Mucosa of descending colon (tissue), 3 donors: Measurements from ENCODE around the gene CDK2AP2. TPM values are rescaled to one million over a fixed set of nuclear protein-coding genes. Genes with fewer than 3 reads are reported as not detected.

Source experiments
- ATAC-seq: fragments of 200-7000 bp; cut with Tn5 transposase; one replicate; pipeline ENCODE4 v1.9.1; 2020; ENCODE audit warnings: mild to moderate bottlenecking, moderate library complexity
- DNase-seq, 3 donors: peaks; one replicate each; pipeline ENCODE4 v3.0.0-alpha.2; 2020
- H3K36me3 ChIP-seq: fragments of 200-600 bp; one replicate; pipeline ENCODE4 v1.8.0; 2021; ENCODE audit warnings: low read depth, mild to moderate bottlenecking
- H3K4me1 ChIP-seq: fragments of 200-600 bp; one replicate; pipeline ENCODE4 v1.8.0; 2021; ENCODE audit warnings: low read depth, mild to moderate bottlenecking
- H3K4me3 ChIP-seq: fragments of 200-600 bp; one replicate; pipeline ENCODE4 v1.8.0; 2021; ENCODE audit warnings: mild to moderate bottlenecking
- H3K9me3 ChIP-seq: fragments of 200-600 bp; one replicate; pipeline ENCODE4 v1.8.0; 2021; ENCODE audit warnings: mild to moderate bottlenecking
- CTCF ChIP-seq: fragments of 200-600 bp; IDR thresholded peaks from one replicate; pipeline ENCODE4 v1.8.0; 2022; ENCODE audit warnings: antibody characterized with exemption, mild to moderate bottlenecking
- intact Hi-C, 2 donors: fragments of 100-400 bp; cut with DNase I in 1 of 2; cut with micrococcal nuclease in 1 of 2; formaldehyde crosslinking; loops; one replicate each; pipeline versions ENCODE4 v1.11.0 to v1.11.1; 2022; cut with DNase I, micrococcal nuclease
- total RNA-seq, 3 donors: library from RNA; stranded (reverse); fragmentation: NEBNext Ultra II Directional in 2 of 3; extraction: Animal tissue kit (Norgen Biotek cat#: 25700) in 2 of 3; gene quantifications; one replicate each; pipeline versions ENCODE4 v1.2.1 to v1.2.4, GENCODE V29; 2021 to 2023
- donor health status: DM: no; HTN: no; CAD: no; lungs with moderate emphysema.
- donor health status: DM: no; HTN: no; CAD: no.
- donor health status: DM: no; HTN: yes; CAD: no.

CDK2AP2 gene
- total RNA-seq, 3 donors from 2014 or later, result 63.5 to 81.3 (median 79.3) TPM

GRCh38 chr11:67545280-67545679 is 37.3 kb upstream of the CDK2AP2 start:
- peak; percentile 82 for ATAC-seq
- peaks cover 23% of the 10 kb centered on the region for H3K4me1 ChIP-seq
- intact Hi-C loops, result no loop called here

GRCh38 chr11:67544616-67545242 is 36.8 kb upstream of the CDK2AP2 start:
- DNase-seq (peak in 1 of 3 donors; percentile 74), ATAC-seq (peak; percentile 84)
- TF ChIP-seq CTCF, result no peak
- Histone ChIP-seq H3K9me3 (no peaks in the 10 kb centered on the region), H3K4me1 (peaks cover 23% of the 10 kb centered on the region), H3K4me3 (no peak overlapping the region), H3K36me3 (no peaks in the 10 kb centered on the region)
- intact Hi-C loops, result no loop called here

More at GRCh38 chr11:67545280-67545679, 37.3 kb upstream of the CDK2AP2 start:
- peak; percentile 19 for TF ChIP-seq CTCF
- DNase-seq, result peak; percentile 88 to 91 (median 89)
- no peaks in the 10 kb centered on the region for H3K36me3 ChIP-seq
- no peak overlapping the region for H3K4me3 ChIP-seq
- H3K9me3 ChIP-seq, result no peaks in the 10 kb centered on the region

- Histone ChIP-seq H3K9me3 (no peaks in the 10 kb centered on the region), H3K4me1 (peaks cover 23% of the 10 kb centered on the region), H3K36me3 (no peaks in the 10 kb centered on the region), H3K4me3 (no peak overlapping the region)
- intact Hi-C loops, result no loop called here
- no peak for DNase-seq
- no peak for ATAC-seq
- TF ChIP-seq CTCF, result no peak
These were observed 35.6 kb upstream of the CDK2AP2 start for GRCh38 chr11:67543585-67543984.

GRCh38 chr11:67542971-67543370 is 35.0 kb upstream of the CDK2AP2 start:
- no peak for DNase-seq
- intact Hi-C loops, result no loop called here
- Histone ChIP-seq H3K4me1 (peaks cover 23% of the 10 kb centered on the region), H3K9me3 (no peaks in the 10 kb centered on the region), H3K4me3 (no peak overlapping the region), H3K36me3 (no peaks in the 10 kb centered on the region)
- ATAC-seq, result no peak
- TF ChIP-seq CTCF, result no peak

- Histone ChIP-seq H3K4me1 (peaks cover 23% of the 10 kb centered on the region), H3K4me3 (no peak overlapping the region), H3K36me3 (no peaks in the 10 kb centered on the region), H3K9me3 (no peaks in the 10 kb centered on the region)
- intact Hi-C loops, result no loop called here
- no peak for TF ChIP-seq CTCF
- no peak for ATAC-seq
- DNase-seq, result no peak
These were observed 34.2 kb upstream of the CDK2AP2 start for GRCh38 chr11:67542169-67542568.
